Measurements from ENCODE around the gene AKT2. TPM values are rescaled to one million over a fixed set of nuclear protein-coding genes. Genes with fewer than 3 reads are reported as not detected.

The AKT2 gene
- total and polyA plus RNA-seq, 10 of the 15 experiments (the other 5 are each of a cell fraction or from before 2014, with no cell fraction given): 1.0 to 185 (median 71.5) TPM

GRCh38 chr19:40273469-40274360 lies 11.4 kb downstream of the AKT2 start (continued):
- no peak for TF ChIP-seq RELB (IDR thresholded peaks at IDR 0.05; ENCODE audit: low read depth)
- TF ChIP-seq LARP7 (IDR thresholded peaks at IDR 0.05): no peak

- ChIA-PET CTCF (no interaction called here), RAD21 (ENCODE audit: unreplicated experiment) (no interaction called here), POLR2A (no interaction called here), SMC1A (ENCODE audit: uncharacterized antibody, unreplicated experiment) (interaction anchor here (1.2 kb wide), 1 partner anchor 63 kb away, joined by 3 read pairs; no protein-coding TSS in a partner anchor)
- ATAC-seq (no peak), FAIRE-seq (no peak), DNase-seq (ENCODE audit: low read depth, low spot score) (no peak)
- in situ Hi-C loops (cut with MboI): no loop called here
- Histone ChIP-seq H3K9ac (ENCODE audit: control insufficient read depth, insufficient read depth, low read length) (no peak overlapping the region), H3K79me2 (ENCODE audit: control insufficient read depth, insufficient read depth, low read length) (peaks cover 68% of the 10 kb centered on the region), H3K4me2 (ENCODE audit: control insufficient read depth, insufficient read depth) (no peak overlapping the region), H2AFZ (ENCODE audit: control insufficient read depth, low read depth, low read length) (no peak overlapping the region), H4K20me1 (ENCODE audit: control insufficient read depth, insufficient read depth) (peaks cover 3% of the 10 kb centered on the region; the same call in 1 of the 2 replicates), H3K4me3 (no peak overlapping the region), H3K9me3 (replicated peaks; ENCODE audit: control insufficient read depth, insufficient read depth, low read length) (no peaks in the 10 kb centered on the region), H3K27ac (ENCODE audit: control insufficient read depth, insufficient read depth) (no peak overlapping the region), H3K36me3 (ENCODE audit: control insufficient read depth in 2 of 2, insufficient read depth in 2 of 2, low read length in 1 of 2) (peaks cover 9 to 13% of the 10 kb centered on the region in 2 experiments; a peak in 3 of 4 replicates), H3K4me1 (ENCODE audit: control insufficient read depth, insufficient read depth, low read length) (peaks cover 26% of the 10 kb centered on the region), H3K27me3 (replicated peaks in 1 of 2; ENCODE audit: control insufficient read depth in 2 of 2, insufficient read depth in 2 of 2, low read length in 1 of 2) (no peaks in the 10 kb centered on the region)
- no peak for TF ChIP-seq CBX3 (IDR thresholded peaks at IDR 0.05; ENCODE audit: borderline replicate concordance, low read depth)
- no peak for TF ChIP-seq ATF7 (IDR thresholded peaks at IDR 0.05; ENCODE audit: low read depth)
- no peak for TF ChIP-seq MTA3 (IDR thresholded peaks at IDR 0.05; ENCODE audit: borderline replicate concordance, low read length)
- no peak for TF ChIP-seq CEBPB (IDR thresholded peaks at IDR 0.05; ENCODE audit: borderline replicate concordance in 1 of 2, low read depth in 2 of 2, low read length in 2 of 2)
- TF ChIP-seq IRF3 (IDR thresholded peaks at IDR 0.05): no peak
- TF ChIP-seq LARP7 (IDR thresholded peaks at IDR 0.05): no peak
- no peak for TF ChIP-seq ATF3 (IDR thresholded peaks at IDR 0.05; ENCODE audit: borderline replicate concordance, extremely low read depth, low read depth, low read length)
- no peak for TF ChIP-seq PAX8 (IDR thresholded peaks at IDR 0.05)
- TF ChIP-seq BACH1 (IDR thresholded peaks at IDR 0.05; ENCODE audit: borderline replicate concordance): no peak
- 98% methylated on average over 14 of the region's 14 CpGs for WGBS (ENCODE audit: insufficient coverage, insufficient replicate concordance, low lambda C conversion rate, missing lambda C conversion rate)
- no TSS peak for BruUV-seq (replicated peaks)
- intact Hi-C loops (cut with micrococcal nuclease; ENCODE audit: unreplicated experiment): no loop called here
Measured at GRCh38 chr19:40272261-40272660, 12.9 kb downstream of the AKT2 start.

Measured in GM12878 (cell line).